H1 (cell line): ENCODE measurements around the gene PRIMPOL. TPM values are rescaled to one million over a fixed set of nuclear protein-coding genes. Genes with fewer than 3 reads are reported as not detected.

Experiments used
- CREB1 ChIP-seq: IDR thresholded peaks from 2 replicates; pipeline ENCODE4 v1.6.1; 2012; ENCODE audit warnings: inconsistent platforms
- EP300 ChIP-seq, 2 experiments: IDR thresholded peaks; 1 replicate in 1 of 2; 2 replicates in 1 of 2; pipeline ENCODE4 v1.6.1; 2011 to 2012; ENCODE audit warnings: low read depth in 2 of 2, low read length in 2 of 2, mild to moderate bottlenecking in 2 of 2, borderline replicate concordance in 1 of 2, inconsistent platforms in 1 of 2, moderate library complexity in 1 of 2
- NANOG ChIP-seq: IDR thresholded peaks from 2 replicates; pipeline ENCODE4 v1.6.1; 2011; ENCODE audit warnings: low read length, low read depth, mild to moderate bottlenecking, inconsistent platforms; ENCODE audit not compliant: insufficient read depth, poor library complexity, severe bottlenecking
- POLR2A ChIP-seq, 2 experiments: IDR thresholded peaks; 1 replicate in 1 of 2; 2 replicates in 1 of 2; pipeline ENCODE4 v1.6.1; 2011; ENCODE audit warnings: low read depth in 2 of 2, low read length in 2 of 2, mild to moderate bottlenecking in 2 of 2; ENCODE audit errors: control extremely low read depth in 1 of 2
- SP1 ChIP-seq: IDR thresholded peaks from 2 replicates; pipeline ENCODE4 v1.6.1; 2011; ENCODE audit warnings: low read depth, low read length
- TBP ChIP-seq: IDR thresholded peaks from 2 replicates; pipeline ENCODE4 v1.6.1; 2011; ENCODE audit warnings: low read depth, low read length, improper control_type of control experiment
- TEAD4 ChIP-seq: IDR thresholded peaks from 2 replicates; pipeline ENCODE4 v1.6.1; 2012; ENCODE audit warnings: low read depth, low read length, inconsistent platforms, mixed read lengths
- YY1 ChIP-seq: IDR thresholded peaks from 2 replicates; pipeline ENCODE4 v1.6.1; 2011; ENCODE audit warnings: low read depth, mild to moderate bottlenecking, low read length
- polyA plus RNA-seq, 7 experiments: library from polyadenylated mRNA; depleted of rRNA in 3 of 7; stranded (reverse) in 5 of 7; unstranded in 2 of 7; fragments of >200 nt in 5 of 7; fragments of 200-250 nt in 2 of 7; gene quantifications; 1 replicate in 5 of 7; 2 replicates in 1 of 7; 4 replicates in 1 of 7; pipeline versions ENCODE4 v1.2.1 to v1.2.3, GENCODE V29; 2011 to 2013; ENCODE audit warnings: missing spikeins in 2 of 7, mixed read lengths in 2 of 7
- total RNA-seq: library from RNA; stranded (reverse); fragmentation: NEBNext Ultra II Directional; extraction: Animal tissue kit (Norgen Biotek cat#: 25700); gene quantifications from 2 replicates; pipeline ENCODE4 v1.2.1, GENCODE V29; 2021
- TF ChIP-seq, protein P1 (sequence below): IDR thresholded peaks from 2 replicates; pipeline ENCODE4 v1.6.1; 2011; ENCODE audit warnings: low read length, improper control_type of control experiment

The PRIMPOL gene
- total and polyA plus RNA-seq, 2 of the 8 experiments (the other 6 are each of a cell fraction or from before 2014, with no cell fraction given) = 4.4 to 6.7 TPM

DNA sequence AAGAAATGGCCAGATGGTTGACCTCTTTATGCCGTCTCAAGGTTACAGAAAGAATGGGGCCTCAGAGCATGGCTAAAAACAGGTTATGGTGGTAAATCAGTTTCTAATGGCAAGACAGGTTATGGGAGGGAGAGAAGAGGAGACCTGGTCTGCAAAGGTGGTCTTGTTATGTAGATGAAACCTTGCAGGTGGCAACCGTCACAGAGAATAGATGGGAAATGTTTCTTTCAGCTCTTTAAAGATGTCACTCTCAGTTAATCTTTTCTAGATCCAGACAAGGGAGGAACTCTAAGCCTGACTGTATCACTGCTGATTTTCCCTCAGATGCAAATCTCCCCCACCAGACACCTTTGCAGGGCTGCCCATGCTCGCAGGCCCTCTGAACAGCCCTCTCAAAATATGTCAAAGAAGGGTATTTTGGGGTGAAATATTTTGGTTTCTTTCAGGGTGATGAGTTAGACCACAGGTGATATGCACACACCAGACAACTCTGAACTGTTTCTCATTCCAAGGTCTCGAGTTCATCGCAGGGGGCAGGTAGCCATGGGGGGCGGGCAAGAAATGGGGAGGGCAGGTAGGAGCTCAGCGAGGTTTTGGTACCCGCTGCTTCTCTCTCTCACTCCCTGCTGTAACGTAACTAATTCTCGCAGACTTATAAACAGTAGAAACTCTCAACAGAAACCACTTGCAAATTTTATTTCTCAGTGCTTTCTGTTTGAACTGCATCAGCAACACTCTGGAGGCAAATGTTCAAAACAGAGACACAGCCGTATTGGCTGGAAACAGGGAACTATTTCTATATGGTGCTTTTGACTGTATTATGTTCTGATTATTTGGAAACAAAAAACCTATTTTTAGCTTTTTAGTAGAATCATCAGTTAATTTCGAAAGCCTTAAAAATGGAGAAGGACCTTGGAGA lies 32.6 kb upstream of the PRIMPOL start (continued):
- TF ChIP-seq EP300 (IDR thresholded peaks at IDR 0.05; ENCODE audit: borderline replicate concordance in 1 of 2, low read depth in 2 of 2, low read length in 2 of 2) (peak in 1 of 2 experiments; percentile 52; a peak in 1 of 3 replicates), POLR2A (IDR thresholded peaks at IDR 0.05; ENCODE audit: control extremely low read depth in 1 of 2, low read depth in 2 of 2, low read length in 2 of 2) (0 out of 3 replicates have a peak, but pooled peaks of 1 of the 2 experiments have one; percentile 15), TEAD4 (no peak), YY1 (no peak; the same call in 1 of the 2 replicates), TBP (no peak), NANOG (peak; percentile 26), CREB1 (no peak), SP1 (0 out of 2 replicates have a peak, but pooled peaks have one; percentile 33)
- TF ChIP-seq, protein P1, sequence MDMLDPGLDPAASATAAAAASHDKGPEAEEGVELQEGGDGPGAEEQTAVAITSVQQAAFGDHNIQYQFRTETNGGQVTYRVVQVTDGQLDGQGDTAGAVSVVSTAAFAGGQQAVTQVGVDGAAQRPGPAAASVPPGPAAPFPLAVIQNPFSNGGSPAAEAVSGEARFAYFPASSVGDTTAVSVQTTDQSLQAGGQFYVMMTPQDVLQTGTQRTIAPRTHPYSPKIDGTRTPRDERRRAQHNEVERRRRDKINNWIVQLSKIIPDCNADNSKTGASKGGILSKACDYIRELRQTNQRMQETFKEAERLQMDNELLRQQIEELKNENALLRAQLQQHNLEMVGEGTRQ = no peak
